Right ventricle myocardium superior (tissue), 1 donor: ENCODE data around the gene TLR4. TPM values are rescaled to one million over a fixed set of nuclear protein-coding genes. Genes with fewer than 3 reads are reported as not detected.

Experiments used
- ATAC-seq: fragments of 200-7000 bp; cut with Tn5 transposase; one replicate; pipeline ENCODE4 v1.9.1; 2020; ENCODE audit warnings: mild to moderate bottlenecking; ENCODE audit not compliant: poor library complexity
- DNase-seq: peaks from one replicate; pipeline ENCODE4 v3.0.0-alpha.2; 2020
- intact Hi-C: fragments of 100-400 bp; cut with DNase I; formaldehyde crosslinking; loops from one replicate; pipeline ENCODE4 v1.11.2; 2022
- total RNA-seq: library from RNA; stranded (reverse); fragmentation: NEBNext Ultra II Directional; extraction: Animal tissue kit (Norgen Biotek cat#: 25700); gene quantifications from one replicate; pipeline ENCODE4 v1.2.1, GENCODE V29; 2021
- donor health status: DM: no; HTN: yes; CAD: no; lungs with severe emphysema.

Gene TLR4
- total RNA-seq, 1 donor from 2014 or later = 15.6 TPM

GRCh38 chr9:117706421-117707116 lies 2.4 kb downstream of the TLR4 start:
- DNase-seq = no peak
- ATAC-seq = no peak
- intact Hi-C loops = no loop called here

GRCh38 chr9:117707561-117707960 lies 3.4 kb downstream of the TLR4 start:
- ATAC-seq (no peak), DNase-seq (no peak)
- intact Hi-C loops = no loop called here

GRCh38 chr9:117709936-117710335 lies 5.7 kb downstream of the TLR4 start:
- DNase-seq (no peak), ATAC-seq (no peak)
- intact Hi-C loops = no loop called here

GRCh38 chr9:117714282-117714681 lies 10.1 kb downstream of the TLR4 start:
- no peak for ATAC-seq
- intact Hi-C loops = no loop called here
- DNase-seq = no peak

- no peak for DNase-seq
- intact Hi-C loops = no loop called here
- ATAC-seq = no peak
These were observed 11.3 kb downstream of the TLR4 start for GRCh38 chr9:117715411-117715989.

GRCh38 chr9:117718085-117718484 lies 13.9 kb downstream of the TLR4 start:
- DNase-seq (no peak), ATAC-seq (peak; percentile 71)
- intact Hi-C loops = no loop called here

- ATAC-seq (no peak), DNase-seq (no peak)
- intact Hi-C loops = no loop called here
These were observed 14.5 kb downstream of the TLR4 start for GRCh38 chr9:117718701-117719100.

- DNase-seq (no peak), ATAC-seq (no peak)
- intact Hi-C loops = no loop called here
These were observed 15.1 kb downstream of the TLR4 start for GRCh38 chr9:117719161-117719920.

GRCh38 chr9:117720066-117720465 lies 15.9 kb downstream of the TLR4 start:
- intact Hi-C loops = no loop called here
- DNase-seq (no peak), ATAC-seq (no peak)

- intact Hi-C loops = no loop called here
- DNase-seq = peak; percentile 60
- peak; percentile 76 for ATAC-seq
These were observed 16.4 kb downstream of the TLR4 start for GRCh38 chr9:117720555-117720954.

- ATAC-seq (no peak), DNase-seq (no peak)
- intact Hi-C loops = no loop called here
These were observed 16.8 kb downstream of the TLR4 start for GRCh38 chr9:117720987-117721386.

- intact Hi-C loops = no loop called here
- DNase-seq (no peak), ATAC-seq (no peak)
These were observed 18.0 kb downstream of the TLR4 start for GRCh38 chr9:117722108-117722761.

GRCh38 chr9:117723986-117724625 lies 19.9 kb downstream of the TLR4 start:
- peak; percentile 14 for ATAC-seq
- intact Hi-C loops = no loop called here
- DNase-seq = no peak

GRCh38 chr9:117725426-117725887 lies 21.3 kb downstream of the TLR4 start:
- DNase-seq = no peak
- peak; percentile 48 for ATAC-seq
- intact Hi-C loops = no loop called here

GRCh38 chr9:117729375-117729774 lies 25.2 kb downstream of the TLR4 start:
- ATAC-seq (no peak), DNase-seq (no peak)
- intact Hi-C loops = no loop called here

- no peak for DNase-seq
- ATAC-seq = no peak
- intact Hi-C loops = no loop called here
These were observed 28.3 kb downstream of the TLR4 start for GRCh38 chr9:117732494-117732893.

GRCh38 chr9:117733465-117733864 lies 29.3 kb downstream of the TLR4 start:
- DNase-seq (no peak), ATAC-seq (peak; percentile 67)
- intact Hi-C loops = no loop called here

GRCh38 chr9:117734082-117734481 lies 29.9 kb downstream of the TLR4 start:
- intact Hi-C loops = no loop called here
- peak; percentile 19 for ATAC-seq

More at GRCh38 chr9:117734082-117734481, 29.9 kb downstream of the TLR4 start:
- no peak for DNase-seq
